Measurements from ENCODE around the gene MPG.

The MPG gene

DNA sequence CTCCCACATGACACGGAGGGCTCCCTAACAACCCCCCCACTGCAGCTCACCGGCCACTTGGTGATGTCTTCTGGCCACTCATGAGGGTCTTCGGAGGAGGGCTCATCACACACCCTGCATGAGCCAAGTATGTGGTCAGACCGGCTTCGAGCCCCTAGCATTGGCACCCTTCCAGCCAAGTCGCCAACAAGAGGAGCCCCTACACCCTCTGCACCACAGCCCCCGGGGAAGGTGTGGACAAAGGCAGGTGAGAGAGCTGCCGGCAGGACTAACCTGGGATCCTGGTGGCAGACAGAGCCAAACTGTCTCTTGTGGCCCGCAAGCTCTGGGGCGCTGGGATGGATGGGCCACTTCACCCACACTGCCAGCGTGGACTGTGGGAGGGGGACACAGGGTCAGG, 17.9 kb upstream of the MPG start:
- TF ChIP-seq, protein P1, sequence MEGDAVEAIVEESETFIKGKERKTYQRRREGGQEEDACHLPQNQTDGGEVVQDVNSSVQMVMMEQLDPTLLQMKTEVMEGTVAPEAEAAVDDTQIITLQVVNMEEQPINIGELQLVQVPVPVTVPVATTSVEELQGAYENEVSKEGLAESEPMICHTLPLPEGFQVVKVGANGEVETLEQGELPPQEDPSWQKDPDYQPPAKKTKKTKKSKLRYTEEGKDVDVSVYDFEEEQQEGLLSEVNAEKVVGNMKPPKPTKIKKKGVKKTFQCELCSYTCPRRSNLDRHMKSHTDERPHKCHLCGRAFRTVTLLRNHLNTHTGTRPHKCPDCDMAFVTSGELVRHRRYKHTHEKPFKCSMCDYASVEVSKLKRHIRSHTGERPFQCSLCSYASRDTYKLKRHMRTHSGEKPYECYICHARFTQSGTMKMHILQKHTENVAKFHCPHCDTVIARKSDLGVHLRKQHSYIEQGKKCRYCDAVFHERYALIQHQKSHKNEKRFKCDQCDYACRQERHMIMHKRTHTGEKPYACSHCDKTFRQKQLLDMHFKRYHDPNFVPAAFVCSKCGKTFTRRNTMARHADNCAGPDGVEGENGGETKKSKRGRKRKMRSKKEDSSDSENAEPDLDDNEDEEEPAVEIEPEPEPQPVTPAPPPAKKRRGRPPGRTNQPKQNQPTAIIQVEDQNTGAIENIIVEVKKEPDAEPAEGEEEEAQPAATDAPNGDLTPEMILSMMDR (conservative IDR thresholded peaks at IDR 0.05; ENCODE audit: low read depth, low read length) = no peak
- DNase-seq (ENCODE audit: low read depth) = no peak
- H3K4me3 ChIP-seq (ENCODE audit: low read length) = no peak overlapping the region

DNA sequence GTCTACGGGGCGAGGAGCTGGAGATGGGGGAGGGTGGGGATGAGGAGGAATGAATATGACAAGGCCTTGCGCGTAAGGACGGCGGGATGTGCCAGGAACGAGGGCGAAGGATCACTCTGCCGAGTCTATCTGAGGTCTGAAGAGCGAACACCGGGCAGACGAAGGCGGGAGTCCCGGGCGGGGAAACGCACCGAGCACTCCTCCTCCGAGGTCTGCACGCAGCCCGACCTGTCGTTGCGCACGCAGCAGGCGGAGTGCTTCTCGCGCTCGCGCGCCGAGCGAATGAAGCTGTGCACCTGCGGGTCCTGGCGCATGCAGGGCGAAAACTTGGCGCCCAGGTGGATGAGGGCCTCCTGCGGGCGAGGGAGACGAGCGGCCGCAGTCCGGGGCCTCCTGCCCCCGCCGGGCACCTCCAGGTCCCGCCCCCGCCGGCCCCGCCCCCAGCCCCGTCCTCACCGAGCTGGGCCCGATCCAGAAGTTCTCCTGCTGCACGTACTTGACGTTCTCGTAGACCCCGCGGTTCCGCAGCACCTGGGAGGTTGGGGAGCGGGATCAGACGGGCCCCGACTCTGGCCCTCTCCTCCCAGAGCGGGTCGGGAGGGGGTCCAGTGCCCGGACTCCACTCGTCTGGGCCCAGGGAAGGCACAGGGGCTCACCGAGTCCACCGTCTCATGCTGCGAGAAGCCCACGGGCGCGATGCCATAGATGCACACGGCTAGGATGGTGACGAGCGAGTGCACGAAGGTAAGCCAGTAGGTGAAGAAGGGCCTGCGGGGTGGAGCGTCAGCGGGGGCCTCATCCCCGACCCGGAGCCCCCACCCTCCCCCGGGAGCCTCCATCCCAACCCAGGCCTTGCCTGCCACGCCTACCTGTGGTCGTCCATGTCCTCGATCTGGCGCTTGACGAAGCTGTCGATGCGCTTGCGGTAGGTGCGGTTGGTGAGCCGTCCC, 16.8 kb upstream of the MPG start:
- no peak overlapping the region for H3K4me3 ChIP-seq (ENCODE audit: low read length)
- DNase-seq (ENCODE audit: low read depth) = no peak
- TF ChIP-seq, protein P1 (conservative IDR thresholded peaks at IDR 0.05; ENCODE audit: low read depth, low read length) = no peak

DNA sequence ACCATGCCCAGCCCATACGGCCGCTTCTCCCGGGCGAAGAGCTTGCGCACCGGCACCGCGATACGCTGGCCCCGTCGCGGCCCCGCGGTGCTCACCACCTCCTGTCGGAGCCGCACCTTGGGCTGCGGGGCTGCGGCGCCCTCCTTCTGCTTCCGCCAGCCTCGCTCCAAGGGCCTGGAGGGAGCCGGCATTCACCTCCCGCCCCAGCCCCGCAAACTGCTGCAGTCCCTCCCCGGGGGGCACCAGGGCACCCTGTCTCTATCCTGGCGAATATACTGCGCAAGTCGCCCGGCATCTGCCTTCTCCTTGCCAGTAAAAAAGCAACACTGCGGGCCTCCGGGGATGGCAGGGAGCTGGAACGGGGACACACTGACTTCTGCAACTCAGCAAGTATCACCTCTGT, 16.1 kb upstream of the MPG start:
- TF ChIP-seq, protein P1 (conservative IDR thresholded peaks at IDR 0.05; ENCODE audit: low read depth, low read length) = no peak
- H3K4me3 ChIP-seq (ENCODE audit: low read length) = no peak overlapping the region
- DNase-seq (ENCODE audit: low read depth) = no peak

DNA sequence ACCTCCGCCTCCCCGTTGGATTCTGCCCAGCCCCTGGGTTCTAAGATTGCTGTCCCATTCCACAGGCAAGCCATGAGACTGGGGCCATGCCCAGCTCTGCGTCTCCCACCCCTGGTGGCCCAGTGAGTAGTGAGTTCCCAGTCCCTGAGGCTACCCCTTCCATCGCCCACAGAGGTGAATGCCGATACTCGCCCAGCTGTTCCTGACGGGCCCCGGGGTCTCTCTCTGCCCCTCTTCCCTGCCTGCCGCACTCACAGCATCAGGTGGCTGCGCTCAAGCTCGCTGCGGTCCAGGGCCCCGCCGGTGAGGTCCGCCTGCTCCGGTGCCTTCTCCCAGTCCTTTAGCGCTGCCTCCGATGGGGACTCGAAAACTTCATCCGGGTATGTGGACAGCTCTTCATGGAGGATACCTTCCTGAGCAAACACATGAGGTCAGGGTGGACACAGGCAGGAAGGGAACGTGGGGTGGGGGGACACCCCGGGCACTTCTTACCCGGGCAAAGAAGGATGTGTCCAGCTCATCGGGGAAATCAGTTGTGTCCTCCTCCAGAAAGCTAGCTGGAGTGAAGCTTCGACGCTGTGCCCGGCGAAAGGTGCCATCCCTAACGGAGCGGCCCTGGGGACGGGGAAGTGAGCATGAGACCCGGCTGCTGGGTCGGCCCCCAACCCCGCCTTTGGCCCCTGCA, 15.6 kb upstream of the MPG start:
- TF ChIP-seq, protein P1 (conservative IDR thresholded peaks at IDR 0.05; ENCODE audit: low read depth, low read length) = no peak
- DNase-seq (ENCODE audit: low read depth) = no peak
- no peak overlapping the region for H3K4me3 ChIP-seq (ENCODE audit: low read length)

DNA sequence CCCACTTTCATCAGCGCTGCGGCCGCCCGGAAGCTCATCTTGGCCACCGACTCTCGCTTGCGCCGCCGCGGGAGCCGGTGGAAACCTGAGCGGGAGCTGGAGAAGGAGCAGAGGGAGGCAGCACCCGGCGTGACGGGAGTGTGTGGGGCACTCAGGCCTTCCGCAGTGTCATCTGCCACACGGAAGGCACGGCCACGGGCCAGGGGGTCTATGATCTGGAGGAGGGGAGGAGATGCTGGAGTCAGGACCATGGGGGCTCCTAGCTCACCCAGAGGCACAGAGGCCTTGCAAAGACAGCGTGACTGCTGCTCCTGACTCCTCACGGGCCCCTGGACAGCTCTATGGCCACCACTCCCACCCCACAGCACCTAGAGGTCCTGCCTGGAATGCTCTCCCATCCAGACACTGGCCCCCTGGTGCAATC, 15.0 kb upstream of the MPG start:
- H3K4me3 ChIP-seq (ENCODE audit: low read length) = no peak overlapping the region
- TF ChIP-seq, protein P1 (conservative IDR thresholded peaks at IDR 0.05; ENCODE audit: low read depth, low read length) = no peak
- no peak for DNase-seq (ENCODE audit: low read depth)

DNA sequence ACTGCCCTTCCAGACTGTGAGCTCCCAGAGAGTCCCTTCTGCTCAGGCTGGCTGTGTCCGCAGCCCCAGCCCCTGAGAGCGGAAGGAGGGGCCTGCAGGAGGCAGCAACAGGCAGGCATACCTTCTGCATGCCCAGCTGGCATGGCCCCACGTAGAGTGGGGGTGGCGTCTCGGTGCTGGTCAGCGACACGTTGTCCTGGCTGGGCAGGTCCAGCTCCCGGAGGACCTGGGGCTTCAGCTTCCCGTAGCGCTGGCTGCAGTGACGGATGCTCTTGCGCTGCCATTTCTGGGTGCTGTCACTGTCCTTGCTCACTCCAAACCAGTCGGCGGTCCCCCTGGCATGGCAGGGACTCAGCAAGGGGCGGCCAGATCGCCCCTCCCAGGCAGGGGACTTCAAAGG, 14.6 kb upstream of the MPG start:
- no peak for DNase-seq (ENCODE audit: low read depth)
- TF ChIP-seq, protein P1 (conservative IDR thresholded peaks at IDR 0.05; ENCODE audit: low read depth, low read length) = no peak
- no peak overlapping the region for H3K4me3 ChIP-seq (ENCODE audit: low read length)
